GM19455 (cell line): ENCODE results near the gene SNTG2.

Experiments
- ATAC-seq: cut with Tn5 transposase; IDR thresholded peaks from one replicate; pipeline ENCODE4 v1.9.1; 2021; ENCODE audit not compliant: unreplicated experiment

SNTG2 gene

DNA sequence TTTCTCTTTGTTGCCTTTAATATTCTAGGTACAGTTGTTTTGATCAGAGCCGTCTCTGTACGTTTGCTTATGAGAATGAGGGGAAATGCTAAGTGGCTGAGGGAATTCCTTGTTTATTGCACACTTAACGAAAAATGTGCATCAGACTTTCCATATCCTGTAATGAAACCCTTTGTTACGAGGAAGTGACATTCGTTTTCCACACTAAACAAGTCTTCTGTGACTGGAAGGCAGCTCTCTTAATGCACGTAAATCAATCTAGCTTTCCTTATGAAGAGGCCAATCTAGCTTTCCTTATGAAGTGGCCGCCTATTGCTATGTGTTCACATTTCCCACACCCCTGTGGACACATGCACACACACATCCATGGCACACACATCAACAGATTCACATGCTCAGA is 186.2 kb downstream of the SNTG2 start:
- ATAC-seq = no peak

DNA sequence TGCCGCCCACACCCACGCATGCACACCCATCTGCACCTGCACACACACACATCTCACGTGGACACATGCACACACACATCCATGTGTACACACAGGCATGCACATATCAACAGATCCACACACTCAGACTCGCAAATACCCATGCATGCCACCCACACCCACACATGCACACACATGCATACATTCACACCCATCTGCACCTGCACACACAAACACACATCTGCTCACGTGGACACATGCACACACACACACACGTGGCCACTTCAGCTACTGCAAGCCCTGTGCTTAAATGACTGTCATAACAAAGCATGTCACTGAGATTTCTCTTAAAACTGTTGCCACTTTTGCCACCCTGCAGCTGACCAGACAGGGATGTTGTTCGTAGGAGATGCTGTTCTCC is 186.6 kb downstream of the SNTG2 start:
- ATAC-seq = no peak

- no peak for ATAC-seq
Measured at GRCh38 chr2:1137913-1138391, 187.3 kb downstream of the SNTG2 start.

GRCh38 chr2:1140389-1141003 is 189.8 kb downstream of the SNTG2 start:
- ATAC-seq = no peak

GRCh38 chr2:1141079-1141478 is 190.4 kb downstream of the SNTG2 start:
- ATAC-seq = no peak

DNA sequence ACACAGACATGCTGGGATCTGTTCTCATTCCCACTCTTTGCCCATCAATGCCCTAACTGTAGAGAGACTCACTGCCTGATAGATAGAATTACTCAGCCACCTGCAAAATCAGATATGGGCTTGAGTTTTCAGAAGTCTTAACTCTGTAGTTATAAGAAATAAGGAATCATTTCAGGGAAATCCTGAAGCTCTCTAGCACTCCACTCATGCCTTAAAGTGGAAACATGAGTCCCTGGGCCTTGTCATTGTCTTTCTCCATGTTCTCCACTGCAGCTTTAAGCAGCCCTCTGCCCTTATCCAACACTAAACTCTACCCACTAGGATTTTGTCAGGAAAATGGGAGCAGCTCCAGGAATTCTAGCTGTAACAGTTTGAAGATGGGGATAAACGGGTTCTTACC is 192.5 kb downstream of the SNTG2 start:
- ATAC-seq = no peak

DNA sequence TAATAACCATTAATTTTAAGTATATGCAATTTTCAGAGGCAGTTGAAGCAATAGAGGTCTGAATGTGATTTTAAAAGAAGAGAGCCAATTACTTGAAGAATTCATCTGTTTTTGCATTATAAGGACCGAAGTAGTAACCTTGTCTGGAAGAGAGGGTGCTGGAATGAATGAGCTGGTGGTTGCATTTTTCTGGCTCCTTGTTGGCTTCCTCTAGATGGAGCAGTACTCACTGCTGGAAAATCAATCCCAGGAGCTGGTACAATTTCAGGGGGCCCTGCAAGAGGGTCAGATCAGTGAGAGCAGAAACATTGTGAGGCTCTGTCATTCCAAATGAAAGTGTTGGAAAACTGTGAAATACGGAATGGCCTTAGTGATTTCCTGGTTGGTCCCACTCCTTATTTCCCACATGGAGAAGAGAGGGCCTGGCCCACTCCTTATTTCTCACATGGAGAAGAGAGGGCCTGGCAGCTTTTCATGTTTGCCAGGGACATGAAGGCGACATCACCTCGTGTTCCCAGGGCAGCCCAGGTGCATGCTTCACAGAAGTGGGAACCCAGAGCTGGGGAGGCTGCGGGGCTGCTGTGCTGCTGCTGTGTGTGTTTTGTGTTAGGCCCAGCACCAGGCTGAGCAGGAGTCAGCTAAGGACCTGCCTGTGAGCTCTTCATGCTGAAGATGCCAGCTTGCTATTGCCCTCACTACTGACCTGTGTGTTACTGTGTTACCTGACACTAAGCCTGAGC is 197.4 kb downstream of the SNTG2 start:
- ATAC-seq = no peak

- no peak for ATAC-seq
Measured at GRCh38 chr2:1150724-1151511, 200.3 kb downstream of the SNTG2 start.

GRCh38 chr2:1152375-1152774 is 201.7 kb downstream of the SNTG2 start:
- ATAC-seq = no peak

- no peak for ATAC-seq
Measured at GRCh38 chr2:1153920-1154319, 203.3 kb downstream of the SNTG2 start.

GRCh38 chr2:1154710-1155594 is 204.3 kb downstream of the SNTG2 start:
- ATAC-seq = no peak

DNA sequence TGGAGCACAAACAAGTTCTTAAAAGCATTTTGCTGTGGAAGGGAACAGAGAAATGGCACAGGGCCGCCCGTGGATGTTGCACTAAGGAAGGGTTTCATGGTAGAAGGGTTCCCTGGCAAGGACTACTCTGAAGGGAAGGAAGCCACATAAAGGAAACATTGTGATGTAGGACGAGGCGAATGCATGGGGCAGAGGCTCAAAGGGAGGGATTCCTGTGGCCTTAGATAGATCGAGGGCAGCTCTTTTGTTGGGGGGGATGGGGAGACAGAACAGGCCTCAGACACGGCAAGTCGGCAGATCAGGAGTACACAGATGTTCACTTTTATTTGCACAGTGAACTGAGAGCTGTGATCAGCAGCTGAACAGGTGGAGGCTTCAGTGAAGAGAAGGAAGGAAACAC is 205.4 kb downstream of the SNTG2 start:
- no peak for ATAC-seq

DNA sequence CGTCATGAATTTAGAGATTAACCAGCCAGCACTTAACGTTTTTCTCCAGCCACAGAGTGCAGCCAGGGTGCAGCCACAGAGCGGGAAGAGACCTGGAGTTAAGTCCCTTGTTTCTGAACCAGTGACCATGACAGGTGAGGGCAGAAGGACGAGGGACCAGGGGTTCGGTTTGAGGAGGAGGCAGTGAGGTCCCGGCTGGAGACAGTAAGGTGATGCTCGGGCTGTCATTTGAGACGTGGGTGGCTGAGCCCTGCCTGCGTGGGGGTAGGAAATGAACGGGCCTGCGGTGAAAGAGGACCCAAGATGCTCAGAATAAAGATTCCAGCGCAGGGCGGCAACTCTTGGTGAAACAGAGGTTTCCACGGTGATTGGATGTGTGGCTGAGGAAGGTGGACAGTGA is 205.9 kb downstream of the SNTG2 start:
- no peak for ATAC-seq

DNA sequence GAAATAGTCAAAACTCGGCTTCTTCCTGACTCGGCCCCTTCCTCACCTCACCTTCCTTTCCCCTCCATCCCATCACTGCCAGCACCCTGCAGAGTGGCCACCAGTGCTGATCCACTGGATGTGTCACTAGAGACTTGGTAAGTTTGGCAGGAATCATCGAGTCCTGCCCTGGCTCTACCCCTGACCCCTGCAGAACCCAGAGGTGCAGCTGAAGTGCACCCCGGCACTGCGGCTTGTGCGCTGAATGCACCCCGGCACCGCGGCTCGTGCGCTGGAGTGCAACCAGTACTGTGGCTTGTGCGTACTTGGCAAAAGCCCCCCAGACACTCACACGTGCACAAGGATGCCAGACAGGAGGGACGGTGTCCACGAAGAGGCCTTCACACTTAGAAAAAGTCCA is 206.5 kb downstream of the SNTG2 start:
- ATAC-seq = no peak

DNA sequence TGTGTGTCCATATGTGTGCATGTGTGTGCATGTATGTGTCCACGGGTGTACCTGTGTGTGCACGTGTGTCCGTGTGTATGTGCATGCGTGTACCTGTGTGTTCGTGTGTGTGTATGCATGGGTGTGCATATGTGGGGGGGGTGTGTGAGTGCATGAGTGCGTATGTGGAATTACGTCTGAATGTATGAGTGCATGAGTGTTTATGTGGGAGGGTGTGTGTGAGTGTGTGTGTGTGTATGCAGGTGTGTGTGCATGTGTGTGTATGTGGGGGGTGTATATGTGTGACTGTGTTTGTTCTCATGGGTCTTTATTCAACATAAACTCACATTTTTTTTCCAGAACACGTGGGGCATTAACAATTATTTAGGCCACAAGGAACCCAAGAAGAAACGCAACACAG is 208.4 kb downstream of the SNTG2 start:
- no peak for ATAC-seq

DNA sequence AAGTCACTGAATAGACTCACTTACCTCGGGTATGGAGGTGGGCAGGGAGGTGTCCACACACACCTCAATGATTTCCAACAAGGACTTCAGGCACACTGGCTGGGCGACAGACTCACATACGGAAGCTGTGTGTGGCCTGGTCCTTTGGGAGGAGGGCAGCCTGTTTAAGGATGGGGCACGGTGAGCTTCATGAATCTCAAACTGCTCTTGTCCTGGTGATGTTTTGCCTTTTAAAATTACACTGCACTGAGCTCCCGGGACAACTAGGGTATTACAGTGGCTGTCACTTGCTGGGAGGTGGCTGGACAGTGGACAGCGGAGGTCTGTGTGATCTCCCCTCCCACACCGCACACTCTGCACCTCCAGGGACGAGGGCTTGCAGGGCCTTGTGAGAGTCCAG is 211.6 kb downstream of the SNTG2 start:
- ATAC-seq = no peak

GRCh38 chr2:1162768-1163584 is 212.3 kb downstream of the SNTG2 start:
- no peak for ATAC-seq

DNA sequence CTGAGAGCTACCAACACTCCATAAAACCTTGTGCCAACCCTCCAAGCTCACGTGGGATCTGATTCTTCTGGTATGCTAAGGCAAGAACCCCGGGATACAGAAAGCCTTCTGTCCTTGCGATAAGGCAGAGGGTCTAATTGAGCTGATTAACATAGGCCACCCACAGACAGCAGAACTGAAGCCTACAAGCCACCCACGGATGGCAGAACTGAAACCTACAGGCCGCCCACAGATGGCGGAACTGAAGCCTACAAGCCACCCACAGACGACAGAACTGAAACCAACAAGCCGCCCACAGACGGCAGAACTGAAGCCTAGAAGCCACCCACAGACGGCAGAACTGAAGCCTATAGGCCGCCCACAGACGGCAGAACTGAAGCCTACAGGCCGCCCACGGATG is 216.3 kb downstream of the SNTG2 start:
- ATAC-seq = no peak

- no peak for ATAC-seq
Measured at GRCh38 chr2:1168846-1169245, 218.2 kb downstream of the SNTG2 start.

DNA sequence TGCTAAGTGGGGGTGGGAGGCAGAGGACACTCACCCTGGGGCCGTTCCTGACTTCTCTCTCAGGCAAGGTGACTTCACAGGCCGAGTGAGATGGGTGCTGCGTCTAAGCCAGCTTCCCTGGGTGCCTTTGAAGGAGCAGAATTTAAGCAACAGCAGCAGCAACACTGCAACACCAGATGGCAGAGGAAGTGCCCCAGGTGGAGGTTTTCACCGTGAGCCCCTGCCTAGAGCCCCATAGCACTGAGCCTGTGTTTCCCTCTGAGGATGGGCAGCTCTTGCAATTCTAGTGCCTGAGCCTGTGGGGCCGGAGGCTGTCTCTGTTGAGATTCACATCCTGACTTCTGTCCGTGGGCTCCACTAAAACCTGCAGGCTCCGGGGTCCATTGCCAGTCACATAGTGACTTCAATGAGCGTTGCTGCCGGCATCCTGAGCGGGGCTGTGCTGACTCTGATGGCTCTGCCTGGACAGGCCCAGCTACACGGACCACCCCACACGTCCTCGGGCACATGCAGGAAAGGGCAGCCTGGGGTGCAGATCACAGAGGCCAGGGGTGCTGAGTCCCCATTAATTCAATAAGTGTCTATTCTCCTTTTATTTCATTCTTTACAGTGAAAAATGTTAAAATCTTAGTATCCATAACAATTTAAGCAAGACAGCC is 218.8 kb downstream of the SNTG2 start:
- no peak for ATAC-seq
